GM20431 (cell line): ENCODE data around the gene IL1RAPL2.
"Not testable (repeated sequence)": the region's sequence is repeated elsewhere in the genome, so short reads cannot be mapped to it uniquely, and the experiment has no call there.

ENCODE experiments used
- in situ Hi-C: fragments of 300-500 bp; cut with MseI, MboI; formaldehyde crosslinking; loops from one replicate; pipeline ENCODE4 v1.15.0; 2020; ENCODE audit warnings: low sequenced_read_pairs; ENCODE audit not compliant: unreplicated experiment

IL1RAPL2 gene

GRCh38 chrX:105226499-105226898 lies 660.5 kb downstream of the IL1RAPL2 start:
- in situ Hi-C loops: no loop called here

GRCh38 chrX:105228602-105229001 lies 662.6 kb downstream of the IL1RAPL2 start:
- in situ Hi-C loops: no loop called here

GRCh38 chrX:105229146-105229545 lies 663.1 kb downstream of the IL1RAPL2 start:
- in situ Hi-C loops: no loop called here

GRCh38 chrX:105237407-105237806 lies 671.4 kb downstream of the IL1RAPL2 start:
- in situ Hi-C loops: not testable (repeated sequence)

GRCh38 chrX:105241056-105241455 lies 675.1 kb downstream of the IL1RAPL2 start:
- in situ Hi-C loops: no loop called here

GRCh38 chrX:105260291-105261043 lies 694.5 kb downstream of the IL1RAPL2 start:
- in situ Hi-C loops: no loop called here

GRCh38 chrX:105263171-105263570 lies 697.2 kb downstream of the IL1RAPL2 start:
- in situ Hi-C loops: no loop called here

- in situ Hi-C loops: no loop called here
Measured at GRCh38 chrX:105263801-105264200, 697.8 kb downstream of the IL1RAPL2 start.

GRCh38 chrX:105265093-105265492 lies 699.1 kb downstream of the IL1RAPL2 start:
- in situ Hi-C loops: no loop called here

GRCh38 chrX:105266456-105266855 lies 700.5 kb downstream of the IL1RAPL2 start:
- in situ Hi-C loops: no loop called here

GRCh38 chrX:105267167-105267566 lies 701.2 kb downstream of the IL1RAPL2 start:
- in situ Hi-C loops: no loop called here

- in situ Hi-C loops: no loop called here
Measured at GRCh38 chrX:105269386-105269785, 703.4 kb downstream of the IL1RAPL2 start.

GRCh38 chrX:105273326-105273725 lies 707.3 kb downstream of the IL1RAPL2 start:
- in situ Hi-C loops: no loop called here

GRCh38 chrX:105274091-105274490 lies 708.1 kb downstream of the IL1RAPL2 start:
- in situ Hi-C loops: no loop called here

- in situ Hi-C loops: no loop called here
Measured at GRCh38 chrX:105277132-105277531, 711.1 kb downstream of the IL1RAPL2 start.

GRCh38 chrX:105282077-105282476 lies 716.1 kb downstream of the IL1RAPL2 start:
- in situ Hi-C loops: no loop called here

GRCh38 chrX:105297041-105297440 lies 731.0 kb downstream of the IL1RAPL2 start:
- in situ Hi-C loops: no loop called here

GRCh38 chrX:105299286-105299685 lies 733.3 kb downstream of the IL1RAPL2 start:
- in situ Hi-C loops: no loop called here

- in situ Hi-C loops: no loop called here
Measured at GRCh38 chrX:105302246-105302645, 736.2 kb downstream of the IL1RAPL2 start.

GRCh38 chrX:105307762-105308161 lies 741.8 kb downstream of the IL1RAPL2 start:
- in situ Hi-C loops: no loop called here

- in situ Hi-C loops: no loop called here
Measured at GRCh38 chrX:105313596-105313995, 747.6 kb downstream of the IL1RAPL2 start.

GRCh38 chrX:105314458-105314857 lies 748.5 kb downstream of the IL1RAPL2 start:
- in situ Hi-C loops: no loop called here
